ENCODE results near the gene PHLDB2.

- no peak for TF ChIP-seq CTCF (IDR thresholded peaks at IDR 0.05)
- TF ChIP-seq POLR2A (IDR thresholded peaks at IDR 0.05) = no peak
Observed at GRCh38 chr3:111813441-111813840, 45.6 kb upstream of the PHLDB2 start.

All from uterus (tissue), 2 donors.